Kidney (tissue), 14 donors: Measurements from ENCODE around the gene PDGFD. TPM values are rescaled to one million over a fixed set of nuclear protein-coding genes. Genes with fewer than 3 reads are reported as not detected.

Experiments used
- DNase-seq, 5 donors: peaks; one replicate each; pipeline ENCODE4 v3.0.0-alpha.2; 2013 to 2020
- FAIRE-seq: peaks from 2 replicates; lab custom pipeline; 2012; peaks lifted over from hg19 to GRCh38; lab: Jason Lieb, UNC
- H3K27ac ChIP-seq, 2 donors: one replicate each; pipeline ENCODE4 v1.7.0; 2013; ENCODE audit warnings: low read depth in 2 of 2, low read length in 2 of 2, inconsistent platforms in 1 of 2
- H3K27me3 ChIP-seq: one replicate; pipeline ENCODE4 v1.7.1; 2013; ENCODE audit warnings: low read length, inconsistent platforms; ENCODE audit not compliant: control insufficient read depth, insufficient read depth
- H3K36me3 ChIP-seq, 3 donors: one replicate each; pipeline versions ENCODE4 v1.7.0 to v1.7.1; 2013; ENCODE audit warnings: low read length in 3 of 3, control low read depth in 1 of 3, inconsistent platforms in 1 of 3; ENCODE audit not compliant: insufficient read depth in 3 of 3, control insufficient read depth in 2 of 3
- H3K4me1 ChIP-seq, 3 donors: one replicate each; pipeline versions ENCODE4 v1.7.0 to v1.7.1; 2013; ENCODE audit warnings: low read length in 3 of 3, inconsistent platforms in 1 of 3, low read depth in 1 of 3; ENCODE audit not compliant: control insufficient read depth in 2 of 3, insufficient read depth in 2 of 3
- H3K4me3 ChIP-seq, 3 donors: one replicate each; pipeline versions ENCODE4 v1.7.0 to v1.8.1; 2013; ENCODE audit warnings: low read length in 3 of 3, control low read depth in 1 of 3, inconsistent platforms in 1 of 3
- H3K9ac ChIP-seq, 3 donors: one replicate each; pipeline versions ENCODE4 v1.7.0 to v1.7.1; 2013; ENCODE audit warnings: low read length in 3 of 3, control low read depth in 1 of 3, inconsistent platforms in 1 of 3
- H3K9me3 ChIP-seq, 3 donors: one replicate each; pipeline versions ENCODE4 v1.7.0 to v1.7.1; 2013; ENCODE audit warnings: low read length in 3 of 3, control low read depth in 1 of 3, inconsistent platforms in 1 of 3; ENCODE audit not compliant: control insufficient read depth in 2 of 3, insufficient read depth in 1 of 3
- intact Hi-C: fragments of 100-400 bp; cut with DNase I; formaldehyde crosslinking; loops from one replicate; pipeline ENCODE4 v1.11.1; 2022
- polyA plus RNA-seq: library from polyadenylated mRNA; stranded (reverse); fragments of 350-450 nt; fragmentation: Illumina TruSeq; extraction: RNeasy Lipid Tissue Mini Kit (QIAGEN cat#74804); gene quantifications from one replicate; pipeline ENCODE4 v1.2.3, GENCODE V29; 2014; ENCODE audit warnings: low read depth, low replicate concordance; ENCODE audit not compliant: insufficient read depth
- total RNA-seq: library from RNA; stranded (reverse); fragmentation: NEBNext Ultra II Directional; extraction: Animal tissue kit (Norgen Biotek cat#: 25700); gene quantifications from one replicate; pipeline ENCODE4 v1.2.1, GENCODE V29; 2021
- TF ChIP-seq, protein P1 (sequence below): IDR thresholded peaks from 3 replicates; pipeline ENCODE4 v1.5.1; 2012; ENCODE audit warnings: mild to moderate bottlenecking, moderate library complexity, borderline replicate concordance; ENCODE audit not compliant: insufficient read depth; ENCODE audit errors: extremely low read depth
- donor health status: control.
- donor health status: control.
- donor health status: control.
- donor health status: control.
- donor health status: control.
- donor health status: DM: yes; HTN: yes; CAD: no.
- donor health status: Normal renal cell carcinoma (clear cell type).

The PDGFD gene
- total and polyA plus RNA-seq, 2 donors from 2014 or later = 5.3 to 12.2 TPM

DNA sequence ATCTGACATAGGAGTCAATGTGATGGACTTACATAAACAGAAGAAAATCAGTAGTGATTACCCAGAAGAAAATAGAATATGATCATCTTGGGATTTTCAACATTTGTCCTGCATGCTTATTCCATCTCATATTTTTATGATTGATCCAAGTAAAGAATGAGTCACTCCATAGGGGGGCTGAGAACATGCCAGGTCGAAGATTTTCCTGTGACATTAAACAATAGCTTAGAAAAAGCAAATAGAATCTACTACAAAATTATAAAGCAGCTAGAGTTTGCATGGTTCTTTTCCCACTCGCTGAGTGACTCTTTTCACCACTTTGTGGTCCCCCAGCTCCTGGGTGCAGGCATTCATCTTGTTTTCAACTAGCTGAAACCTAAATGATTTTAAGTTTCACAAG is 71.2 kb downstream of the PDGFD start:
- TF ChIP-seq, protein P1, sequence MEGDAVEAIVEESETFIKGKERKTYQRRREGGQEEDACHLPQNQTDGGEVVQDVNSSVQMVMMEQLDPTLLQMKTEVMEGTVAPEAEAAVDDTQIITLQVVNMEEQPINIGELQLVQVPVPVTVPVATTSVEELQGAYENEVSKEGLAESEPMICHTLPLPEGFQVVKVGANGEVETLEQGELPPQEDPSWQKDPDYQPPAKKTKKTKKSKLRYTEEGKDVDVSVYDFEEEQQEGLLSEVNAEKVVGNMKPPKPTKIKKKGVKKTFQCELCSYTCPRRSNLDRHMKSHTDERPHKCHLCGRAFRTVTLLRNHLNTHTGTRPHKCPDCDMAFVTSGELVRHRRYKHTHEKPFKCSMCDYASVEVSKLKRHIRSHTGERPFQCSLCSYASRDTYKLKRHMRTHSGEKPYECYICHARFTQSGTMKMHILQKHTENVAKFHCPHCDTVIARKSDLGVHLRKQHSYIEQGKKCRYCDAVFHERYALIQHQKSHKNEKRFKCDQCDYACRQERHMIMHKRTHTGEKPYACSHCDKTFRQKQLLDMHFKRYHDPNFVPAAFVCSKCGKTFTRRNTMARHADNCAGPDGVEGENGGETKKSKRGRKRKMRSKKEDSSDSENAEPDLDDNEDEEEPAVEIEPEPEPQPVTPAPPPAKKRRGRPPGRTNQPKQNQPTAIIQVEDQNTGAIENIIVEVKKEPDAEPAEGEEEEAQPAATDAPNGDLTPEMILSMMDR = no peak

DNA sequence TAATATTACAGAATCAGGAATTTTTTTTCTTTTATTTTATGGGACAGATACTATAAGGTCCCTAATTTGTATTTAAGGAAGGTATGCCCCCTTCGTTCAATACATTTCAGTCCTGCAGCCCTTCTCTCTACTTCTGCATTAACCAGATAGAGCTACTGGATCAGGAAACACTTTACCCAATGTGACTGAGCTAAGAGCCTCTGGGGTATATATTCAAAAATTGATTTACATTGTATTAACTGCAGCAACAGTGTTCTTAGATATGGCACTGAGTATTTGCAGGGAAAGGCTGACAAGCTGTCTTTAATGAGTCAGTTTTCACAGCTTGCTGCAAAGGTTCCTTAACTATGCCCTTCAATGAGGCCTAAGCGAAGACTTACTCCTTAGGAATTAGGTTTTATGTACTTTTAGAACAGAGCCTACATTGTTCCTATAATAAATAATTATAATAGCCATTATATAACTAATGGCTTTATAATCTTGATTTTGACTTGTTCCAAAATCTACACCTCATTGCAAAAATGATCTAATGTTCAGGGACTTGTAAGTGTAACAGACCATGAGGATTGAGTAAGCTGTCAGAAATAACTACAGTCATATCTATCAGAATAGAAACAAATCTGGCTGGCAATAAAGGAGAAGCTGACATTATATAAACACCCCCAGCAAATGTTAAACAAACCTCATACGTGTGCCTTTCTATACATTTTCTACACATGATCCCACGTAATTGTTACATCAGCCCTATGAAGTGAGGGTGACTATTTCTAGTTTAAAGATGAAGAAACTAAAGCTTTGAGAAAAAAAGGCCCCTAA is 72.5 kb downstream of the PDGFD start:
- Histone ChIP-seq H3K27ac (no peak overlapping the region), H3K4me3 (no peak overlapping the region), H3K9me3 (no peaks in the 10 kb centered on the region), H3K36me3 (no peaks in the 10 kb centered on the region), H3K27me3 (no peaks in the 10 kb centered on the region), H3K4me1 (no peaks in the 10 kb centered on the region), H3K9ac (no peak overlapping the region)
- FAIRE-seq = no peak
- intact Hi-C loops = no loop called here
- DNase-seq = peak in 2 of 5 donors; percentile 1 to 21
- TF ChIP-seq, protein P1 = no peak

More for the DNA sequence above, 71.2 kb downstream of the PDGFD start:
- no peak overlapping the region for H3K27ac ChIP-seq
- no peaks in the 10 kb centered on the region for H3K9me3 ChIP-seq
- no peak for DNase-seq
- no peak for FAIRE-seq
- intact Hi-C loops = no loop called here
- no peak overlapping the region for H3K4me3 ChIP-seq
- H3K36me3 ChIP-seq = no peaks in the 10 kb centered on the region
- H3K4me1 ChIP-seq = no peaks in the 10 kb centered on the region
- H3K27me3 ChIP-seq = no peaks in the 10 kb centered on the region
- no peak overlapping the region for H3K9ac ChIP-seq

DNA sequence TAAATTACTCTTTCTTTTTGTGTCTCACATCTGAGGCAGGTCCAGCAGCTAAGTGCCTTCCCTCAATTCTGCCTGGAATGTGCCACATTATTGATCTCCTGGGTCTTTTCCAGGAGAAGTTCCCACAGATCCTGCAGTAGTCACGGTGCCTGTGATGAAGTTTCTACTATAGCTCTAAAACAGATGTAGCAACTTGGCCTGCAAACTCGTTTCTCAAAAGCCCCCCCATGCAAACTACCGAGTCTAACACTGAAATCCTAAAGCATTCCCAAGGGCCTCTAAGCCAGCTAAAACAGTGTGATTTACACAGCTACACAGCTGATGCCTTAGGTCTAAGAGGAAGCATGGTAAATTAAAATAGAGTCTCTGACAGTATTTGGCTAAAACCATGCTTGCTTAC is 73.2 kb downstream of the PDGFD start:
- no peaks in the 10 kb centered on the region for H3K9me3 ChIP-seq
- no peaks in the 10 kb centered on the region for H3K4me1 ChIP-seq
- no peaks in the 10 kb centered on the region for H3K27me3 ChIP-seq
- no peak overlapping the region for H3K4me3 ChIP-seq
- intact Hi-C loops = no loop called here
- no peak overlapping the region for H3K27ac ChIP-seq
- no peaks in the 10 kb centered on the region for H3K36me3 ChIP-seq
- TF ChIP-seq, protein P1 = no peak
- no peak overlapping the region for H3K9ac ChIP-seq
- FAIRE-seq (no peak), DNase-seq (peak in 3 of 5 donors; percentile 9 to 70 (median 21))

DNA sequence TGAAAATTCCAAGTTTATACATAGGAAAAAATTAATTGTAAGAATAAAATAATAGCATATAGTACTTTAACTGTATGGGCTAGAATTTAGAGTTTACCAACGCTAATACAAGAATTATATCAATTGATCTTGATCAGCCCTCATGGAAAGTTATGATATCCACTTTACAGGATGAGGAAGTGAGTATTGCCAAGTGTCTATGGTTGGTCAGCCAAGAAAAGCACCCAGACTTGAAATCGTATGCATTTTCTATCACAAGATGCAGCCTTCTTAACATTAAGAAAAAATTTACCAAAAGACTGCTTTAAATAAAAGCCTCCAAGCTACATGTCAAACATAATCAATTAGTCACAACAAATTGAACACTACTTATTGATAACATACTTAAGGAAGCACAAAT is 74.5 kb downstream of the PDGFD start:
- H3K36me3 ChIP-seq = no peaks in the 10 kb centered on the region
- TF ChIP-seq, protein P1 = no peak
- DNase-seq = no peak

More for the DNA sequence above, 74.5 kb downstream of the PDGFD start:
- no peak for FAIRE-seq
- intact Hi-C loops = no loop called here
- Histone ChIP-seq H3K4me1 (no peaks in the 10 kb centered on the region), H3K4me3 (no peak overlapping the region), H3K27me3 (no peaks in the 10 kb centered on the region), H3K9ac (no peak overlapping the region), H3K9me3 (no peaks in the 10 kb centered on the region), H3K27ac (no peak overlapping the region)
